DND-41 (cell line): ENCODE data around the gene UQCRH.
A peak's percentile ranks its signal among the peaks of the same experiment; 100 is the strongest.

Experiments used
- ATAC-seq: fragments of 200-7000 bp; cut with Tn5 transposase; 3 replicates; pipeline ENCODE4 v1.9.1; 2021; ENCODE audit warnings: low read depth; ENCODE audit not compliant: insufficient read depth
- DNase-seq: peaks from one replicate; pipeline ENCODE4 v3.0.0-alpha.2; 2020
- H2AFZ ChIP-seq: 2 replicates; pipeline ENCODE4 v1.6.0; 2012; ENCODE audit warnings: low read depth, low read length
- H3K27ac ChIP-seq: 2 replicates; pipeline ENCODE4 v1.5.1; 2012; ENCODE audit warnings: low read length, inconsistent platforms
- H3K27me3 ChIP-seq: fragments of 200-600 bp; sonication (generic); 2 replicates; pipeline ENCODE4 v1.6.0; 2012; ENCODE audit warnings: low read length, mild to moderate bottlenecking, inconsistent platforms; ENCODE audit not compliant: insufficient read depth, poor library complexity
- H3K36me3 ChIP-seq: 2 replicates; pipeline ENCODE4 v1.5.1; 2012; ENCODE audit warnings: low read length, inconsistent platforms; ENCODE audit not compliant: insufficient read depth
- H3K4me1 ChIP-seq: 2 replicates; pipeline ENCODE4 v1.5.1; 2012; ENCODE audit warnings: mild to moderate bottlenecking, low read length; ENCODE audit not compliant: insufficient read depth
- H3K4me2 ChIP-seq: 2 replicates; pipeline ENCODE4 v1.6.0; 2012; ENCODE audit warnings: mild to moderate bottlenecking, moderate library complexity, low read length, inconsistent platforms; ENCODE audit not compliant: insufficient read depth
- H3K4me3 ChIP-seq, 2 experiments: fragments of 200-600 bp in 1 of 2; shearing (Covaris generic) in 1 of 2; 2 replicates each; pipeline ENCODE4 v1.5.1; 2012 to 2016; ENCODE audit warnings: inconsistent platforms in 2 of 2, low read length in 2 of 2, mild to moderate bottlenecking in 2 of 2, low read depth in 1 of 2, moderate library complexity in 1 of 2
- H3K79me2 ChIP-seq: 2 replicates; pipeline ENCODE4 v1.6.0; 2012; ENCODE audit warnings: low read length, inconsistent platforms; ENCODE audit not compliant: insufficient read depth
- H3K9ac ChIP-seq: 2 replicates; pipeline ENCODE4 v1.6.0; 2012; ENCODE audit warnings: low read depth, mild to moderate bottlenecking, inconsistent platforms, low read length, moderate library complexity
- H3K9me3 ChIP-seq: 2 replicates; pipeline ENCODE4 v1.5.1; 2012; ENCODE audit warnings: low read length, moderate library complexity, mild to moderate bottlenecking, inconsistent platforms; ENCODE audit not compliant: insufficient read depth, severe bottlenecking
- H4K20me1 ChIP-seq: 2 replicates; pipeline ENCODE4 v1.6.0; 2012; ENCODE audit warnings: low read length; ENCODE audit not compliant: insufficient read depth
- EZH2 ChIP-seq: IDR thresholded peaks from 3 replicates; pipeline ENCODE4 v1.6.1; 2012; ENCODE audit warnings: borderline replicate concordance, low read depth, mild to moderate bottlenecking, moderate library complexity, low read length, inconsistent platforms; ENCODE audit not compliant: severe bottlenecking
- TF ChIP-seq, protein P1 (sequence below): IDR thresholded peaks from 2 replicates; pipeline ENCODE4 v1.5.1; 2012; ENCODE audit warnings: borderline replicate concordance, low read length, moderate library complexity, mild to moderate bottlenecking; ENCODE audit not compliant: poor library complexity, severe bottlenecking; ENCODE audit errors: extremely low read depth

Gene UQCRH

GRCh38 chr1:46300673-46301405, 2.7 kb upstream of the UQCRH start:
- Histone ChIP-seq H3K4me2 (peak overlapping the region; percentile 88), H3K9me3 (no peaks in the 10 kb centered on the region), H3K4me3 (peak overlapping the region; percentile 81 to 82; a peak in 3 of 4 replicates), H4K20me1 (peaks cover 21% of the 10 kb centered on the region; the same call in 1 of the 2 replicates), H3K4me1 (peaks cover 31% of the 10 kb centered on the region), H3K9ac (peak overlapping the region; percentile 97), H3K27ac (peak overlapping the region; percentile 95), H3K27me3 (no peaks in the 10 kb centered on the region), H2AFZ (peak overlapping the region; percentile 68; the same call in 1 of the 2 replicates), H3K79me2 (peaks cover 86% of the 10 kb centered on the region), H3K36me3 (peaks cover 36% of the 10 kb centered on the region)
- ATAC-seq (no peak), DNase-seq (no peak)
- TF ChIP-seq EZH2 = no peak
- TF ChIP-seq, protein P1, sequence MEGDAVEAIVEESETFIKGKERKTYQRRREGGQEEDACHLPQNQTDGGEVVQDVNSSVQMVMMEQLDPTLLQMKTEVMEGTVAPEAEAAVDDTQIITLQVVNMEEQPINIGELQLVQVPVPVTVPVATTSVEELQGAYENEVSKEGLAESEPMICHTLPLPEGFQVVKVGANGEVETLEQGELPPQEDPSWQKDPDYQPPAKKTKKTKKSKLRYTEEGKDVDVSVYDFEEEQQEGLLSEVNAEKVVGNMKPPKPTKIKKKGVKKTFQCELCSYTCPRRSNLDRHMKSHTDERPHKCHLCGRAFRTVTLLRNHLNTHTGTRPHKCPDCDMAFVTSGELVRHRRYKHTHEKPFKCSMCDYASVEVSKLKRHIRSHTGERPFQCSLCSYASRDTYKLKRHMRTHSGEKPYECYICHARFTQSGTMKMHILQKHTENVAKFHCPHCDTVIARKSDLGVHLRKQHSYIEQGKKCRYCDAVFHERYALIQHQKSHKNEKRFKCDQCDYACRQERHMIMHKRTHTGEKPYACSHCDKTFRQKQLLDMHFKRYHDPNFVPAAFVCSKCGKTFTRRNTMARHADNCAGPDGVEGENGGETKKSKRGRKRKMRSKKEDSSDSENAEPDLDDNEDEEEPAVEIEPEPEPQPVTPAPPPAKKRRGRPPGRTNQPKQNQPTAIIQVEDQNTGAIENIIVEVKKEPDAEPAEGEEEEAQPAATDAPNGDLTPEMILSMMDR = no peak

DNA sequence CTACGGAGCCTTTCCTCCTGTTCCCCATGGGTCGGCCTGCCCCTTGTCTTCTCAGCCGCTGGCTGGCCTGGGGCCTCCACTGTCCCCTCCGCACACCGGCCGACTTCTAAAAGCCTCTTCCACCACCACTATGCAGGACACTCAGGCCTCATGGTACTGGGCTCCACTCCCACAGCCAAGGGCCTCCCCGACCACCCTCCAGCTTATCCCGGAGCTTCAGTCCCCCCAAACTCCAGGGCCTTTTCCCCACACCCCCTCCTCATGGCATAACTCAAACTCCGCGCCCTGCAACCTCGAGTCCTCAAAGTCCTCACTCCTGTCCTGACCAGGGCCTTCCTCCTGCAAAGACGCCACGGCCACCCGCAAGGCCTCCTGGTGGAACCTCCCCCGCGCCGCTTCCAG, 2.1 kb upstream of the UQCRH start:
- peaks cover 92% of the 10 kb centered on the region for H3K79me2 ChIP-seq
- no peak for ATAC-seq
- TF ChIP-seq, protein P1 = no peak
- no peak for TF ChIP-seq EZH2
- no peaks in the 10 kb centered on the region for H3K27me3 ChIP-seq
- H4K20me1 ChIP-seq = peaks cover 21% of the 10 kb centered on the region; the same call in 1 of the 2 replicates
- peak overlapping the region; percentile 97 for H3K9ac ChIP-seq
- peak overlapping the region; percentile 88 for H3K4me2 ChIP-seq
- peaks cover 36% of the 10 kb centered on the region for H3K4me1 ChIP-seq
- peak overlapping the region; percentile 81 to 82 for H3K4me3 ChIP-seq
- peaks cover 33% of the 10 kb centered on the region for H3K36me3 ChIP-seq
- DNase-seq = no peak
- peak overlapping the region; percentile 68 for H2AFZ ChIP-seq
- peak overlapping the region; percentile 95 for H3K27ac ChIP-seq
- H3K9me3 ChIP-seq = no peaks in the 10 kb centered on the region

DNA sequence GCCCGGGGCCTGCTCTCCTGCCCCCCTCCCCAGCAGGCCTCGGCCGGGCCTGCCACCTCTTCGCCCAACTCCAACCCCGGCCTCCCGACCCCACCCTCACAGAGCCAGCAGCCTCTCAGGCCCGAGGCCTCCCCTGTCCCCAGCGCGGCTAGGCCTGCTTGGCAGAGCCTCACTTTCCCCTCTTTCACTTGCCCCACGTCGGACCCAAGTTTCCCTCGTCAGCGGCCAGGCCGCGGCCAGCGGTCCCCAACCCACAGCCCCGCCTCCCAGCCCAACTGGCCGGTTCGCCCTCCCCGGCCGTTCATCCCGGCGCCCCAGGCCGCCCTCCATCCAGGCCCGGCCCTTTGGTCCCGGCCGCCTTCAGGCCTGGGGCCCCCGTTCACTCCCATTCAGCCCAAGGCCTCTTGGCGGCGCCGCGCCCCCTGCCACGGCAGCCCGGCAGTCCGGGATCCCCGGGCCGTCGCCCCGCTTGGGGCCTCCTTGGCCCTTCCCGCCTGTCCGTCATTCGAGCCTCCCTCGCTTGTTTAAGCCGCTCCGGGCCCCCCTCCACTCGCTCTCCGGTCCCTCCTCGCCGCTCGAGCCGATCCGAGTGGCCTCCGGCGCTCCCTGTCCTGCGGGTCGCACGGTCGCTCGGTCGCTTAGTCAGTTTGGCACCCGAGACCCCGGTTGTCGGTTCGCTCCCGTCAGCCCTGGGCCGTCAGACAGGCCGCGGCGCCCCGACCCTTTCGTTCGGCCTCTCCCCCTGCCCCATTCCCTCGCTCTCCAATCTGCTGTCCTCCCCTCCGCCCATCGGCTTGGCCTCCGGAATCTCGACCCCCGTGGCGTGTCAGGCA, 1.5 kb upstream of the UQCRH start:
- Histone ChIP-seq H2AFZ (peak overlapping the region; percentile 68), H3K79me2 (peaks cover 98% of the 10 kb centered on the region), H4K20me1 (peaks cover 28% of the 10 kb centered on the region; the same call in 1 of the 2 replicates), H3K4me1 (peaks cover 42% of the 10 kb centered on the region), H3K4me3 (peak overlapping the region; percentile 81 to 82), H3K4me2 (peak overlapping the region; percentile 88), H3K36me3 (peaks cover 33% of the 10 kb centered on the region), H3K9me3 (no peaks in the 10 kb centered on the region), H3K9ac (peak overlapping the region; percentile 97), H3K27ac (peak overlapping the region; percentile 95), H3K27me3 (no peaks in the 10 kb centered on the region)
- no peak for TF ChIP-seq EZH2
- TF ChIP-seq, protein P1 = peak; percentile 35
- peak; percentile 53 for DNase-seq
- peak; percentile 41 for ATAC-seq
